ENCODE measurements around the gene MEF2C.
A peak's percentile ranks its signal among the peaks of the same experiment; 100 is the strongest.

Gene MEF2C

DNA sequence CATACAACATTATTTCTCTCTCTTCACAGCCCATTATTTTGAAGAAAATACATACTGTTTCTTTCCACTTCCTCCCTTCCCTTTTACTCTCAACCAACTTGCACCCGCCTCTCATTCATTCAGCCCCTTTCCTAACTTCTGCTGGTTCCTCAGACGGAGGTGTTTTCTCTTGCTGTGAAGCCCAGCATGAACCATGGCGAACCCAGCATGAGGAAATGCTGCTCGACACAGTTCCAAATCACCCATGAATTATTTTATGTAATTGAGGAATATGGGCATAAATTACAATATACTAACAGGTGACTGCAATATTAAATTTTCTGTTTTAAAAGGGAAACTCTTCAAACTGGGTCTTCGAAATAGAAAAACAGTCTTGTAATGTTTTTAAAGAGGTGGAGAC lies 124.8 kb downstream of the MEF2C start:
- TF ChIP-seq EZH2 (IDR thresholded peaks at IDR 0.05; ENCODE audit: borderline replicate concordance, low read length) (no peak), CTCF (IDR thresholded peaks at IDR 0.05; ENCODE audit: low read length) (no peak)
- H3K27me3 ChIP-seq (ENCODE audit: insufficient read depth, low read length) = no peaks in the 10 kb centered on the region
- no peak overlapping the region for H3K27ac ChIP-seq (ENCODE audit: low read depth, low read length, poor library complexity, severe bottlenecking)
- 0 out of 2 replicates have a peak, but pooled peaks cover 3% of the 10 kb centered on the region for H3K79me2 ChIP-seq (ENCODE audit: insufficient read depth, low read length)
- no peaks in the 10 kb centered on the region for H3F3A ChIP-seq (ENCODE audit: insufficient read depth, low read length)
- H3K4me1 ChIP-seq (ENCODE audit: insufficient read depth, low read length, severe bottlenecking) = no peaks in the 10 kb centered on the region
- H3K9me3 ChIP-seq (ENCODE audit: low read length) = peaks cover 3% of the 10 kb centered on the region; the same call in 1 of the 2 replicates
- no peaks in the 10 kb centered on the region for H3K9me2 ChIP-seq (ENCODE audit: low read depth, low read length)
- H3K9ac ChIP-seq (ENCODE audit: low read length) = no peak overlapping the region
- H3K4me2 ChIP-seq (ENCODE audit: low read length) = no peak overlapping the region
- no peak overlapping the region for H3K4me3 ChIP-seq (ENCODE audit: low read depth, low read length, poor library complexity, severe bottlenecking)
- no peak overlapping the region for H2AFZ ChIP-seq (ENCODE audit: low read length)
- peaks cover 84% of the 10 kb centered on the region for H3K36me3 ChIP-seq (ENCODE audit: insufficient read depth, low read length)
- no peaks in the 10 kb centered on the region for H4K20me1 ChIP-seq (ENCODE audit: insufficient read depth, low read length)

GRCh38 chr5:88756953-88757352 lies 126.0 kb downstream of the MEF2C start:
- Histone ChIP-seq H3K27ac (ENCODE audit: low read depth, low read length, poor library complexity, severe bottlenecking) (no peak overlapping the region), H3K27me3 (ENCODE audit: insufficient read depth, low read length) (no peaks in the 10 kb centered on the region), H3K9me2 (ENCODE audit: low read depth, low read length) (no peaks in the 10 kb centered on the region), H3K9ac (ENCODE audit: low read length) (no peak overlapping the region), H3F3A (ENCODE audit: insufficient read depth, low read length) (no peaks in the 10 kb centered on the region), H3K4me1 (ENCODE audit: insufficient read depth, low read length, severe bottlenecking) (no peaks in the 10 kb centered on the region), H4K20me1 (ENCODE audit: insufficient read depth, low read length) (no peaks in the 10 kb centered on the region), H3K4me3 (ENCODE audit: low read depth, low read length, poor library complexity, severe bottlenecking) (no peak overlapping the region), H3K36me3 (ENCODE audit: insufficient read depth, low read length) (peaks cover 93% of the 10 kb centered on the region), H3K79me2 (ENCODE audit: insufficient read depth, low read length) (no peaks in the 10 kb centered on the region), H3K4me2 (ENCODE audit: low read length) (no peak overlapping the region), H3K9me3 (ENCODE audit: low read length) (peaks cover 3% of the 10 kb centered on the region; the same call in 1 of the 2 replicates), H2AFZ (ENCODE audit: low read length) (no peak overlapping the region)
- TF ChIP-seq CTCF (IDR thresholded peaks at IDR 0.05; ENCODE audit: low read length) = no peak
- TF ChIP-seq EZH2 (IDR thresholded peaks at IDR 0.05; ENCODE audit: borderline replicate concordance, low read length) = no peak

DNA sequence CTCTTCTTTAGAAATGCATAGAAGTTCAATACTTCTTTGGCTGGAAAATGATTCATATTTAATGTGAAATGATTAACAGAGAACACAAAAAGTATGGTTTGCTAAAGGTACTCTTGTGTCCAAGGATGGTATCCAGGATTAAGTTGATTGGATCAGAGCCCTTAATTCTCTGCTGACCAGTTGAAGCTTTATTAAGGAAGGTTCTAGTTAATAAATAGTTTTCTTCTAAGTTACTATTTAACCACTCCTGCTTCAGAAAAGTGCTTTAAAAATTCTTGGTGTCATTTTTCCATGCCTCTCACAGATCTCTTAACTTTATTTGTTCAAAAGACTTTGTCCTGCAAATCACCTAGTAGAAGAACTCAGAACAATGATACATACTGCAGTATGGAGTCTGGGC lies 134.3 kb downstream of the MEF2C start:
- Histone ChIP-seq H2AFZ (ENCODE audit: low read length) (no peak overlapping the region), H3K36me3 (ENCODE audit: insufficient read depth, low read length) (peaks cover 88% of the 10 kb centered on the region), H3K27ac (ENCODE audit: low read depth, low read length, poor library complexity, severe bottlenecking) (peak overlapping the region; percentile 32), H3K27me3 (ENCODE audit: insufficient read depth, low read length) (no peaks in the 10 kb centered on the region), H3K9ac (ENCODE audit: low read length) (no peak overlapping the region), H3K4me1 (ENCODE audit: insufficient read depth, low read length, severe bottlenecking) (peaks cover 13% of the 10 kb centered on the region), H3K4me2 (ENCODE audit: low read length) (no peak overlapping the region), H3F3A (ENCODE audit: insufficient read depth, low read length) (no peaks in the 10 kb centered on the region), H3K79me2 (ENCODE audit: insufficient read depth, low read length) (no peaks in the 10 kb centered on the region), H4K20me1 (ENCODE audit: insufficient read depth, low read length) (no peaks in the 10 kb centered on the region), H3K9me3 (ENCODE audit: low read length) (no peaks in the 10 kb centered on the region), H3K9me2 (ENCODE audit: low read depth, low read length) (no peaks in the 10 kb centered on the region), H3K4me3 (ENCODE audit: low read depth, low read length, poor library complexity, severe bottlenecking) (no peak overlapping the region)
- TF ChIP-seq EZH2 (IDR thresholded peaks at IDR 0.05; ENCODE audit: borderline replicate concordance, low read length) (no peak), CTCF (IDR thresholded peaks at IDR 0.05; ENCODE audit: low read length) (no peak)
